Stimulated activated CD8-positive, alpha-beta memory T cell treated with anti-CD3 and anti-CD28 coated beads, Interleukin-15, amount 100 ng/mL, for 1 hour (primary cell): Measurements from ENCODE around the gene RPL37A.
"Not testable (repeated sequence)": the region's sequence is repeated elsewhere in the genome, so short reads cannot be mapped to it uniquely, and the experiment has no call there.

ENCODE experiments used
- DNase-seq: peaks from one replicate; pipeline ENCODE4 v3.0.0-alpha.2; 2020; ENCODE audit warnings: low read depth

The RPL37A gene

DNA sequence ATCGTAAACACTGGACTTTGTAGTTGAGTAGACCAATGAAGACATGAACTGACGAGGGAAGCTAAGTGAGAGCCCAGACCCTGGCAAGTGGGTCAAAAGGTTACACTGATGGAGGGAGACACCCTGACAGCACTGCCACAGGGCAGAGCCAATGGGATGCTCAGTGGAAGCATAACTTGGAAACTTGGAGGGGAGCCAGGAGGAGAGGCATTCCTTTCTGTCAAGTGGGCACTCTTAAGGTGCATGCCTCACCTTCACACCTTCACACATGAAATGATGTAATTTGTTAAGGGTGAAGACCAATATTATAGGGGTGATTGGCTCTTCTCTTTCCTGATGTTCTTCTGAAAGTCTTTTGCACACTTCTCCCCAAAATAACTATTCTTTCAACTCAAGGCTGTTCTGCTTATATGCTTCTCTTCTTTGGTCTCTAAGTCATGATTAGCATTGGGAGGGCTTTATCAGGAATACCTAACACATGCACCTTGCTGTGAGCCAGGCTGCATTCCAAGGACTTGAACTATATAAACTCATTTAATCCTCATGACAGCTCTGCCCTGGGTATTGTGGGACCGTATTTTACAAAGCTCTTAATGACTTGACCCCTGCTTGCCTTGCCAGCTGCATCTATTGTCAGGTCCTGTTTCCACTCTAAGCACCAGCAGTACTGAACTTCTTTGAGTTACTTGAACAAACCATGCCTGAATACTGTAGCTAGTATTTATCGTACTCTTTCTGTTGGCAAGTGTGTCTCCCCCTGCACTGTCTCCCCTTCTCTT, 19.0 kb downstream of the RPL37A start:
- DNase-seq, result no peak

DNA sequence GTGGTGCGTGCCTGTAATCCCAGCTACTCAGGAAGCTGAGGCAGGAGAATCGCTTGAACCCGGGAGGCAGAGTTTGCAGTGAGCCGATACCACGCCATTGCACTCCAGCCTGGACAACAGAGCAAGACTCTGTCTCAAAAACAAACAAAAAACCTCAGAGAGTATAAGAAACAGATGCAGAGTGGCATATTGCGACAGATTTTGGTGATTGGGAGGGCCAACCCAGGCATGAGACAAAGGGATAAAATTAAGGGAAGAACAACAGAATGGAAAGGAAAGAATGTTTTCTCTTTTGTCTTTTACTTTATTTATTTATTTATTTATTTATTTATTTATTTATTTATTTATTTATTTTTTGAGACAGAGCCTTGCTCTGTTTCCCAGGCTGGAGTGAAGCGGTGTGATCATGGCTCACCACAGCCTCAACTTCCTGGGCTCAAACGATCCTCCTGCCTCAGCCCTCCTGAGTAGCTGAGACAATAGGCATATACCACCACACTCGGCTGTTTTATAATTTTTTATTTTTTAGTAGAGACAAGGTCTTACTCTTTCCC, 20.0 kb downstream of the RPL37A start:
- DNase-seq, result not testable (repeated sequence)

DNA sequence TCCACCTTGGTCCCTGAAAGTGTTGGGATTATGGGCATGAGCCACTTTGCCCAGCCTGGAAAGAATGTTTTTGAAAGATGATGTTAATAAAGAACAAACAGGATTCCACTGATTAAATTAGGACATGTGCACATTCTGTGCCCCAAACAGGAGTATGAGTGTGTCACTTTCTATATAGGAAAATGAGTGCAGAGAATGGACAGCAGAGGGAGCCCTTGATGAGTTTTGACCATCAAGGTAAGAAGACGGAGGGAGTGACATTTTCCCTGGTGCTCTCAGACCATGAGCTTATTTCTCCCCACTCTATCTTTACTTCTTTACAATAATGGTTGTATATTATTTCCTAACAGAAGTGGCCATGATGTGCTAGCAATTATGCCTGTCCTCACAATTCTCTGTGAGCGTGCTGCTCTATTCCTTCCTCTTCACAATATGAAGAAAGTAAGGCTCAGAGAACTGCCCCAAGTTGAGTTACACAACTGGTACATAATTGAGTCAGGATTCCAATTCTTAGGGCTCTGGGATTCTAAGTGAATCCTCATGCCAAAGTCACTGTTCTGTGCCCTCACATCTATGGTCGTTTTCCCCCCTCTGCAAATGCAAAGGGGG, 20.6 kb downstream of the RPL37A start:
- DNase-seq, result no peak

DNA sequence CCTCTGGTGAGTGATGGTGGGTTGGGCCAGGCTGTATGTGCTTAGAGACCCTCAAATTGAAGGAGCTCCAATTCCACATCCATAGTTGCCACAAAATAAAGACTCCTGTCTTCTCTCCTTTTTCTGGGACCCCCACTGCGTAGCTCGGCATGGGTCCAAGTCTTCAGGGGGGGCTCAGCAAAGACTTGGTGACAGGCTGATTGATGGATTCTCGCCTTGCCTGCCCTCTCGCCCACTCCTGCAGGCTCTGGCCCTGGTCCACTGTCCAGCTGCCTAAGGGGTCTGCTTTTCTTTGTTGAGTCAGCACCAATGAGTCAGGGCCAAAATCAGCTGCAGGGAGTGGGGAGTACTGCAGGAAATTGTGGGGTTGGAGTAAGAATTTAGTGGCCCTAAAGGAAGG, 21.5 kb downstream of the RPL37A start:
- DNase-seq, result no peak

DNA sequence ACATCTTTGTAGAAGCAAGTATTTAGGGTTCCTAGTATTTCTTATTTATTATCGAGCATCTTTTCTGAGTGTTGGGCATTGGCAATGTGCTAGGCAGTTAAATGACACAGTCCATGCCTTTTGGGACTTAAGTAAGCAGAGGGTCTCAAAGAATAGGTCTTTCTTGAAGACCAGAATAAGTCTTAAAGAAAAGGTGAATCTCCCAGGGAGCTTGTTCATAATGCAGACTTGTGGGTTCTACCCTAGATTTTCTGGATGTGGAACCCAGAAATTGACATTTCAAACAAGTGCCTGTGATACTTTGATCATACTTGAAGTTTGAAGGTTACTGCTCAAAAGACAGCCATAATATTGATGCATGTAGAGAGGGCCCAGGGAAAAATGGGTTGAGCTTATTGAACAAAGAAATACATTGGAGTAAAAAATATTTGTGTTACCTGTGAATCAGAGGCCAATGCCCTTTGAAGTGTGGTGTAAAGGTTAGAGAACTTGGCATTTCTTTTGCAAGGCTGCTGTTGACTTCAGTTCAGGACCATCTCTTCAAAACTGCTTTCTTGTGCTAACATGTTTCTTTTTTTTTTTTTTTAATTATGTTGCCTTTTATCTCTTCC, 24.4 kb downstream of the RPL37A start:
- DNase-seq, result no peak

DNA sequence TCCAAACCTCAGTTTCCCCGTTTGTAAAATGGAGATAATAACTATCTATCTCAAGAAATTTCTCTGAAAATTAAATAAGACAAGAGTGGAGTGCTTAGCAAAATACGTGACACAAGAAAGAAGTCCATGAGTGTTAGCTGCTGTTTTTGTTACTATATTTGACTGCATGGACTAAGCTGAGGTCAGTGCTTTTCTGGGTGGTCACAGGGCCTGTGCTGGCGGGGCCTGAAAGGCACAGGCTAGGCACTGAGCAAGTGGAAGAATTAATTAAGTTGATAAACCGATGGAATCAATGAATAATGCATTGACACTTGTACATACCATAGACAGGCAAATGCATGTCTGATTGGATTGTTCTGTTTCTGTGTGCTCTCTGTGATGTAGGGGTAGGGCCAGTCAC, 27.3 kb downstream of the RPL37A start:
- DNase-seq, result no peak

DNA sequence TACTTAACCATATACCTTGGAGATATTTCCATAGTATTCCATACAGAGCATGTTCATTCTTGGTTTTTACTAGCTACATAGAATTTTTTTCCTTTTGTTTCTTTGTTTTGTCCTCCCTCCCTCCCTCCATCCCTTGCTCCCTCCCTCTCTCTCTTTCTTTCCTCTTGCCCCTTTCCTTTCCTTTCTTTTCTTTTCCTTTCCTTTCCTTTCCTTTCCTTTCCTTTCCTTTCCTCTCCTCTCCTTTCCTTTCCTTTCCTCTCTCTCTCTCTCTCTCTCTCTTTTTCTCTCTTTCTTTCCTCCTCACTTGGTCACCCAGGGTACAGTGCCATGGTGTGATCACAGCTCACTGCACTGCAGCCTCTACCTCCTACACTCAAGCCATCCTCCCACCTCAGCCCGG, 28.3 kb downstream of the RPL37A start:
- DNase-seq, result no peak

DNA sequence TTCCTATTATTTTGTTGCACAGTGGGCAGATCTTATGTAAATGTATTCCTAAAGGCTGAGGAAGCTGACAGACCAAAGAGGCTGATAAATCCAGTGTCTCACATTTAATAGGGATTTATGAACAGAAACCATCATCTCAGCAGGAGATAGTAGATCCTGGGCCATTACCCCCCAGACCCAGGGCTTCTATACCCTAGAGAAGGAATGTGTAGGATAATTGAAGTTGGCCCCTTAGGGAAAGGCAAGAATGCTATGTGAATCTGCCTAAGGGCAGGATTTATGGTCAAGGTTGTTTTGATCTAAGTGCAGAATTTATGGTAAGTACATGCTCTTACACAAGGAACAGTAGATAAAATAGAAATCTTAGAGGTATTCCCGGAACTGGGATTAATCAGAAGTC, 29.0 kb downstream of the RPL37A start:
- no peak for DNase-seq

DNA sequence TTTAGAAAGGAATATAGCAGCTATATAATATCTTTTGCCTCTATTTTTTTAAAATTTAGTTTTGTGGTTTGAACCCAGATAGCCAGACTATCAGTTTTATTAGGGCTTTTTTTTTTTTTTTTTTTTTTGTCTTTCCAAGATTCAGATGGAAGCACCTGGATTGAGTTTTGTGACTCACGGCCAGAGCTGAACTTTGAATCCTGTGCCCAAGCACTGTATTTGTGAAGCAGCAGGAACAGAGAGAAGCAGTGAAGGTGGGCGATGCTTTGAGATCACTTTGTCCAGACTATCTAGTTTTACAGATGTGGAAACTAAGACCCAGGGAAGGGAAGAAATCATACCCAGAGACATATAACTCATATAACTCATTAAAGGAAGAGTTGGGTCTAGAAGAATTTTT, 33.9 kb downstream of the RPL37A start:
- no peak for DNase-seq

DNA sequence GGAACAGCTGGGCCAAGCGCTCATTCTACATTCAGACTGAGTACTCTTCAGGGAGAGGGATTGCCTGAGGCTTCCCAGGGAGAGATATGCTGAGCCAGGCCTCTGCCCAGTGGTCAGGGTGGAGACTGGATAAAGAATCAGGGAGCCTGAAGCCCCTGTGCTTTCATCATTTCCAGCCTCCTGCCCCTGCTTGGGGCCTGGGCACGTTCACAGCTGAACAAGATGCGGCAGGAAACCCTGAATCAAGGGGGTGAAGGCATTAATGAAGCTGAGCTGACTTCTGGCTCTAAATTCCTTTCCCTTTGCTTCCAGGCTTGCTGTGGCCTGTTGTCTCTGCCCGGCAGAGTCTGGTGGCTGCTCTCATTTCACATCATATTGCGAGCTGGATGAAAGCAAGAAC, 35.0 kb downstream of the RPL37A start:
- no peak for DNase-seq

DNA sequence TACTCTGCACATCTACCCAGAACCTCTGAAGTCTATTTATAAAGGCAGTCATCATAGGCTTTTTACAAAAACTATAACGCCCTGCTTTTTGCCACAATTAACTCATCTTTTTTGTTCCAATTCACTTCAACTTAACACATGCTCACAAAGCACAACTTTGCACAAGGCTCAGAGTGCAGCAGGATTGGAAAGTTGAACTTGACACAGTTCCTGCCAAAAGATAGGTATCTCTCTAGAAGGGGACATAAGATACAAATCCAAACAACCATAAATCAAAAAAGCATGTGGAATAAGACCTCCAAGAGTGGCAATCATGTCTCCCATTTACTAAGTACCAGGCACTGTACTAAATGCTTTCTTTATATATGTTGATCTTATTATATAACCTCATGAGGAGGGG, 36.2 kb downstream of the RPL37A start:
- DNase-seq, result no peak

DNA sequence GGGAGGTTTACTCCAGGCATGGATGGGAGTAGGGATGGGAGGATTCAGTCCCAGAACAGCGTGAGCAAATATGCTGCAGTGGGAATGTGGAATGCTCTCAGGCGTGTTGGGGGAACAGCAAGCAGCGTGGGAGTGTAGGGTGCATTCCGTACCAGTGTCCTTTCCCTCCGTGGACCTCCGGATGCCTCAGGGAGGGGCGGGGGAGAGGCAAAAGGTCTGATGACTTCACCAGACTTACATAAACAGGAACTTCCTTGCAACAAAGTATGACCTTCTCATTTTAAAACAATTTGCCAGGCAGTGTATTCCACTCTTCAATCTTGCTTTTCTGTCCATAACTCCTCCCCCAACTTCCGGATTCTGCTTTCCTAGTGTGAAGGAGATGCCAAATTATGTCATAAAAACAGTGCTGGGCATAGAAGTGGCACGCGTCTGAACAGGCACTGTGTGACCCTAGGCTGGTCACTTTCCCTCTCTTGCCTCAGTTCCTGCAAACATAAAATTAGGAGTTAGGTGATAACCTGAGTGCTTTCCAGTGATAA, 36.9 kb downstream of the RPL37A start:
- no peak for DNase-seq

DNA sequence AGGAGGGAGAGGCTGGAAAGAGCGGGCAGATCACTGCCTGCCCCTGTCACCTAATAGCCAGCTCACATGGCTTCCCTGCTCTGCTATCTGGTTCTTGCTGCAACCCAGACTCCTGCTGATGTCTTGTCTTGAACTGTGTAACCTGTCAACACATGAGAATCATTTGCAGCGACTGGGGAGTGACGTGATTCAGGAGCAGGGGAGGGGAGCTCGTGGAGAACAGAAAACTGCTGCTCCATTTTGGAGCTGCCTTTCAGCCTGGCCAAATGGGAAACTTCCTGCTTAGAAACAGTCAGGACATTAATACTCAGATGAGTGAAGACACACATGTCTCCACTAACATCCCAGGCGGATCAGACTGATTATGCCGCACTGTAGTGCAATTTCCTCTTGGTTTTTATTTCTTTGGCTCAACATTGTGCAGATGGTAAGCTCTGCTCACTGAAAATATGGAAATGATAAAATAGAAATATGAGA, 38.1 kb downstream of the RPL37A start:
- no peak for DNase-seq

DNA sequence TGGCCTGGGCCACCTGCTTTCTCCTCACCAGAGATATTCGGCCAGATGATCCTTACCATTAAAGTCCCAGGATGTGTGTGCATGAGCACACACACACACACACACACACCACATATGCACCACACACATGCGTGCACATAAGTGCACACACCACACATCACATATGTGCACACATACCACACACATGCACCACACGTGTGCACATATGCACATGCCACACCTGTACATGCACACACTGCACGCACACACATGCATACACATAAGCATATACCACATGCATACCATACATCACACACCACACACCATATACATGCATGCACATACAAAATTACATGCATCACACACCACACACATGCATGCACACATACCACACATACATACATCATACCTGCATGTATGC, 38.7 kb downstream of the RPL37A start:
- DNase-seq, result no peak

DNA sequence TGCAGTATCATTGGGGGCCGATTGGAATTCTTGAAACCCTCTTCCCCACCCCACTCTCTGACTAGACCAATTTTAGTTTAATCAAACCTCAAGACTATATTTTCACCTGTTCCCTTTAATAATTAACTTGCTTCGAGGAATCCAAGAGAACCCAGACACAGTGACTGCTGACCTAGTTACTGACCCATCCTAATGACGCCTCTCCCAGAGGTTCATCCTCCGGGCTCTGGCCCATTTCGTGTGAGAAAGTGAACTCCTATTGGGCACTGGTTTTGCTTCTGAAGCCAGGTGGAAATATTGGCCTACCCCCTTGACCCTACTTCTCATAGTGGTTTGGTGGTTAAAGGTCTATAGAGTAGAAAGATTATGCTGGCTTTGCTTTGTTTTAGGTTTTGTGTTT, 39.9 kb downstream of the RPL37A start:
- DNase-seq, result no peak

DNA sequence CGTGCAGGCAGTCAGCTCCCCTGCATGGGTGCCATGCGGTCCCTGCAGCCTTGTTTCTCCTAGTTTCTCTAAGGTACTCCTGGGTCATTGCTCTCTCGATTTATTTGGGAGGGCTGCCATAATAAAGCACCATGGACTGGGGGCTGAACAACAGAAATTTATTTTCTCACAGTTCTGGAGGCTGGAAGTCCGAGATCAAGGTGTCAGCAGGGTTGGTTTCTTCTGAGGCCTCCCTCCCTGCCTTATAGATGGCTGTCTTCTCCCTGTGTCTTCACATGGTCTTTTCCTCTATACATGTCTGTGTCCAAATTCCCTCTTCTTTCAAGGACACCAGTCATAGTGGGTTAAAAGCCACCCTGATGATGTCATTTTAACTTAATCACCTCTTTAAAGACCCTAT, 40.5 kb downstream of the RPL37A start:
- DNase-seq, result no peak

DNA sequence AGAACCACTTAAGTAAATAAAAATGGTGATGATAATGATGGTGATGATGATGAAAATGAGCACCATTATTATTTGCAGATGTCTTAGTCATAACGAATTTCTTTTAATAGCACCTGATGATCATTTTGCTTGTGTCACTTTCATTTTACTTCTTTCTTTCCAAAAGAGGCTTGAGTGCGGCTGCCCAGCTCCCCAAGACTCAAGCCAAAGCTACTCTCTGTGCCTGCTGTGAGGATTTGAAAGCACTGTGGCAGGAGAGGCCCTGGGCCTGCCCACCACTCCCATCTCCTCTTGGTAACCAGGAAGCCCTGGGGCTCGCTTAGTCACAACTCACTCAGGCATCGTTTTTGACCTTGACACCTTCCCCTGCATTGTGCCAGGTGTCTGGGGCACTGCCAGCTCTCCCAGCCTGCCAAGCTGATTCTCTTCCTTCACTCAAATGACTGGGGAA, 41.2 kb downstream of the RPL37A start:
- DNase-seq, result no peak

DNA sequence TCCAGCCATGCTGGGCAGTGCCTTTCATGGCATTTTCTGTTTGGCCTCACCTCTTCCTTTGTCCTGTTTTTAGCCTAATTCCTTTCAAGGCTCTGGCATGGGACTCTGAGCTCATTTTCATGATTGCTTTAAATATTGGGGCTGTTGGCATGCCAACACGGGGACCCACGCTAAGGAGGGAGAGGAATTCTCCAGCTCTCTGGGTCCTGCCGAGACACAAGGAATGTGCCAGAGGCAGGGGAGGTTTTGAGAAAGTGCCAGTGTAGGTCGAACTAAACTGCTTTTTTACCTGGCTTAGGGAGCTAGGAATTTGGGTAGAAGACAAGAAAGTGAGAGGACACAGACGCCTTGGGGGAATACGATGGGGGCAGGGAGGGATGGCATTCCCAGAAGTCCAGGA, 42.3 kb downstream of the RPL37A start:
- DNase-seq, result no peak

DNA sequence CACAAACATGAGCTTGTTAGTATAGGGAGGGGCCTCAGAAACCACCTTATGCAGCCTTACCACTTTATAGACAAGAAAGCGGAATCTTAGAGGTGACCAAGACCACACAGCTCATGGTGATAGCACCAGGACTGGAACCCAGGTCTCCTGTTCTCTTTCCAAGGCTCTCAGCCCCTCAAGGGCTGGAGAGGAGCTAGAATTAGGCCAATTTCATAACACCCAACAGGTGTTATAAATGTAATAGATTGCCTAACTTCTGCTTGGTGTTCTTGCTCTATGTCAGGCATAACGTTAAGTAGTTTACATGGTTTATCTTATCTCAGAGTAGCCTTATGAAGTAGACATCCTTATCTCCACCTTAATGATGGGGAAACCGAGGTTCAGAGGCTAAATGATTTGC, 42.9 kb downstream of the RPL37A start:
- DNase-seq, result no peak

DNA sequence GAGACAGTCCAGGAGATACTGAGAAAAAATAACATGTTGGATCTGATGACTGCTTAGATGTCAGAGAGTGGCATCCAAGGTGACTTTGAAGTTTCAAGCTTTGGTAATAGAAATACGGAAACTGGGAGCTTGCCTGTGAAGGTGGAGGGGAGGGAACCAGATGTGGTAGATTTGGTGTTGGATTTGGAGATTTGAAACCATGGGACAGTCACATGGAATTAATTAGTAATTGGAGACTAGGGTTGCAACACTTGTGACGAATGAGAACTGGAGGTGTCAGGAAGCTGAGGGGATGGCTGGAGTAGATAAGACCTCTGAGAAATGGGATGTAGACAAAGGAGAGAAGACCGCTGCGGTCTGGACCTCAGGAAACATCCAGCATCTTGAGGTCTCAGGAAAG, 46.7 kb downstream of the RPL37A start:
- DNase-seq, result no peak

DNA sequence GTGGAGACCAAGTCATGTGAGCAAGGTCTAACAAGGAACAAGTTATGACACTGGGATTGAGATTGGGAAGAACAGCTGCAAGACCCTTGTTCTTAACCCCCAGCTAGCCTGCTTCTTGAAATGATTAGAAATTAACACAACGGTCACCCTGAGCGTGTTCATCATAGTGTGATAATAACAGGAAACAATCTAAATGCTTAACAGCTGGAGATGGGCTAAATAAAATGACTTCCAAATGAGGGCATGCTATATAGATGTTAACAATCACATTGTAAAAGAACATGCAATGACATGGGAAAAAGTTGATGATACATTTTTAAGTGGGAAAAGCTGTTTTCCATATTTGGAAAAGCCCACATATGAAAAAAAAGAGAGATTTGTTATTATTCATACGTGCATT, 47.6 kb downstream of the RPL37A start:
- no peak for DNase-seq

DNA sequence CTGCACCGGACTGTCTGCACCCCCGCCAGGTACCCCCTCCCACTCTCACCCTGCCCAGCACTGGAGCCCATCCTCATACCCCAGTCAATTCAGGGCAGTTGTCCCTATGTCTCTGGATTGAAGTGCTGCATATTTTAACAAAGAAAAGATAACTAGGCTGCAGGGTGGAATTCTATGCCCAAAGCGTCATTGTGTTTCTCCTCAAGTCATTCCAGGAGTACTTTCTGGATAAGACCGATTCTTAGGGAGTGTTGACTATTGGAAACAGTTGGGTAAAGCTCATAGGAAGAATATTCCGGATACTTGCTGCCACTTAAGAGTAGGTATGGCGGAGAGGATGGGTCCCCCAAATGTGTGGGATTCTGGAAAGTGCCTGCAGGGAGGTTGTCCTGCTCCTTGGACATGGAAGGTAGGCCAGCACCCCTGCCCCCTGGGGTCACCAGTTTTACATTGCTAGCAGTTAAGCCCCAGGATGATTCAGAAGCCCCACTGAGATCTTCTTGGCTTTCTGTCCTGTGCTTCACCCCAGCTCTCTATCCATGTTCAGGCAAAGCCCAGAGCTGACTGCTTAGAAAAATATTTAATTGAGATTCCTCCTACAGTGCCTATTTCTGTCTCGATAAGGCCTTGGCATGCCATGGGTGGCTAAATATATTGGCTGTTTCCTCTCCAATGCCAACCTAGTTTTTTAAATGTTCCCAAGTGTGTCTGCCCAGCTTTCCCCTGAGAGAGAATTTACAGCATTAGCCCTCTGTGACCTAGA, 48.2 kb downstream of the RPL37A start:
- no peak for DNase-seq
